ENCODE measurements around the gene CLDN2.

CLDN2 gene

GRCh38 chrX:106903856-106904528, 16.2 kb upstream of the CLDN2 start:
- TF ChIP-seq CTCF (IDR thresholded peaks at IDR 0.05; ENCODE audit: insufficient read depth, low read length, poor library complexity, severe bottlenecking) (no peak), EZH2phosphoT487 (conservative IDR thresholded peaks at IDR 0.05; ENCODE audit: low read length) (no peak)
- no peaks in the 10 kb centered on the region for H3F3A ChIP-seq (ENCODE audit: insufficient read depth)

GRCh38 chrX:106905064-106905708, 15.0 kb upstream of the CLDN2 start:
- H3K36me3 ChIP-seq (ENCODE audit: low read length): no peaks in the 10 kb centered on the region
- H4K20me1 ChIP-seq (ENCODE audit: low read depth, low read length): no peaks in the 10 kb centered on the region
- no peaks in the 10 kb centered on the region for H3K9me3 ChIP-seq (ENCODE audit: insufficient read depth, low read length)
- TF ChIP-seq EZH2phosphoT487 (conservative IDR thresholded peaks at IDR 0.05; ENCODE audit: low read length) (no peak), CTCF (IDR thresholded peaks at IDR 0.05; ENCODE audit: insufficient read depth, low read length, poor library complexity, severe bottlenecking) (no peak)
- H3K4me3 ChIP-seq (ENCODE audit: insufficient read depth, low read length, poor library complexity, severe bottlenecking): no peak overlapping the region
- H3K27ac ChIP-seq (ENCODE audit: low read depth, low read length): no peak overlapping the region
- no peaks in the 10 kb centered on the region for H3K9me2 ChIP-seq (replicated peaks; ENCODE audit: insufficient read depth, low read length)
- H3K4me2 ChIP-seq (ENCODE audit: low read depth, low read length, poor library complexity, severe bottlenecking): no peak overlapping the region
- no peak overlapping the region for H3K9ac ChIP-seq (ENCODE audit: low read length)
- no peak overlapping the region for H2AFZ ChIP-seq (ENCODE audit: low read depth, low read length, severe bottlenecking)
- no peaks in the 10 kb centered on the region for H3K27me3 ChIP-seq (ENCODE audit: low read length)
- no peaks in the 10 kb centered on the region for H3K79me2 ChIP-seq (ENCODE audit: insufficient read depth, low read length)
- H3F3A ChIP-seq (ENCODE audit: insufficient read depth): no peaks in the 10 kb centered on the region

More at GRCh38 chrX:106903856-106904528, 16.2 kb upstream of the CLDN2 start:
- no peaks in the 10 kb centered on the region for H3K36me3 ChIP-seq (ENCODE audit: low read length)
- no peaks in the 10 kb centered on the region for H3K9me2 ChIP-seq (replicated peaks; ENCODE audit: insufficient read depth, low read length)
- H4K20me1 ChIP-seq (ENCODE audit: low read depth, low read length): no peaks in the 10 kb centered on the region
- no peak overlapping the region for H3K4me2 ChIP-seq (ENCODE audit: low read depth, low read length, poor library complexity, severe bottlenecking)
- H3K4me3 ChIP-seq (ENCODE audit: insufficient read depth, low read length, poor library complexity, severe bottlenecking): no peak overlapping the region
- no peaks in the 10 kb centered on the region for H3K9me3 ChIP-seq (ENCODE audit: insufficient read depth, low read length)
- H2AFZ ChIP-seq (ENCODE audit: low read depth, low read length, severe bottlenecking): no peak overlapping the region
- H3K9ac ChIP-seq (ENCODE audit: low read length): no peak overlapping the region
- no peaks in the 10 kb centered on the region for H3K79me2 ChIP-seq (ENCODE audit: insufficient read depth, low read length)
- H3K27ac ChIP-seq (ENCODE audit: low read depth, low read length): no peak overlapping the region
- no peaks in the 10 kb centered on the region for H3K27me3 ChIP-seq (ENCODE audit: low read length)

GRCh38 chrX:106906361-106906760, 13.8 kb upstream of the CLDN2 start:
- no peaks in the 10 kb centered on the region for H4K20me1 ChIP-seq (ENCODE audit: low read depth, low read length)
- H2AFZ ChIP-seq (ENCODE audit: low read depth, low read length, severe bottlenecking): no peak overlapping the region
- no peaks in the 10 kb centered on the region for H3K9me3 ChIP-seq (ENCODE audit: insufficient read depth, low read length)
- no peaks in the 10 kb centered on the region for H3K36me3 ChIP-seq (ENCODE audit: low read length)
- H3K79me2 ChIP-seq (ENCODE audit: insufficient read depth, low read length): no peaks in the 10 kb centered on the region
- no peaks in the 10 kb centered on the region for H3F3A ChIP-seq (ENCODE audit: insufficient read depth)
- H3K27ac ChIP-seq (ENCODE audit: low read depth, low read length): no peak overlapping the region
- no peaks in the 10 kb centered on the region for H3K27me3 ChIP-seq (ENCODE audit: low read length)
- H3K9ac ChIP-seq (ENCODE audit: low read length): no peak overlapping the region
- no peaks in the 10 kb centered on the region for H3K9me2 ChIP-seq (replicated peaks; ENCODE audit: insufficient read depth, low read length)
- H3K4me3 ChIP-seq (ENCODE audit: insufficient read depth, low read length, poor library complexity, severe bottlenecking): no peak overlapping the region
- no peak overlapping the region for H3K4me2 ChIP-seq (ENCODE audit: low read depth, low read length, poor library complexity, severe bottlenecking)
- TF ChIP-seq EZH2phosphoT487 (conservative IDR thresholded peaks at IDR 0.05; ENCODE audit: low read length) (no peak), CTCF (IDR thresholded peaks at IDR 0.05; ENCODE audit: insufficient read depth, low read length, poor library complexity, severe bottlenecking) (no peak)
